H9 (cell line): ENCODE measurements around the gene FLVCR2. TPM values are rescaled to one million over a fixed set of nuclear protein-coding genes. Genes with fewer than 3 reads are reported as not detected.

Experiments
- DNase-seq: peaks from one replicate; pipeline ENCODE4 v3.0.0-alpha.2; 2017
- H2AFZ ChIP-seq: one replicate; pipeline ENCODE4 v1.6.1; 2013; ENCODE audit warnings: mild to moderate bottlenecking, low read length, control low read depth, moderate library complexity
- H2AK5ac ChIP-seq: 2 replicates; pipeline ENCODE4 v1.6.1; 2013; ENCODE audit warnings: low read length, control low read depth, mixed read lengths; ENCODE audit not compliant: insufficient read length
- H2BK120ac ChIP-seq: one replicate; pipeline ENCODE4 v1.6.1; 2013; ENCODE audit warnings: low read depth, mild to moderate bottlenecking, low read length, control low read depth, inconsistent platforms; ENCODE audit not compliant: poor library complexity, severe bottlenecking
- H2BK12ac ChIP-seq: 2 replicates; pipeline ENCODE4 v1.6.1; 2013; ENCODE audit warnings: low read length, control low read depth, mixed read lengths, low read depth; ENCODE audit not compliant: insufficient read length
- H2BK15ac ChIP-seq: 2 replicates; pipeline ENCODE4 v1.6.1; 2013; ENCODE audit warnings: low read depth, low read length, control low read depth
- H2BK20ac ChIP-seq: one replicate; pipeline ENCODE4 v1.6.1; 2013; ENCODE audit warnings: low read depth, mild to moderate bottlenecking, low read length, control low read depth, inconsistent platforms; ENCODE audit not compliant: poor library complexity, severe bottlenecking
- H2BK5ac ChIP-seq: 2 replicates; pipeline ENCODE4 v1.6.1; 2013; ENCODE audit warnings: low read length, control low read depth, mixed read lengths; ENCODE audit not compliant: insufficient read length
- H3K14ac ChIP-seq: 2 replicates; pipeline ENCODE4 v1.6.1; 2013; ENCODE audit warnings: low read length, control low read depth; ENCODE audit not compliant: insufficient read depth
- H3K18ac ChIP-seq: 2 replicates; pipeline ENCODE4 v1.6.1; 2013; ENCODE audit warnings: low read depth, mild to moderate bottlenecking, mixed read lengths, low read length, control low read depth; ENCODE audit not compliant: insufficient read length
- H3K23ac ChIP-seq: 2 replicates; pipeline ENCODE4 v1.6.1; 2013; ENCODE audit warnings: low read length, control low read depth, mixed read lengths, low read depth; ENCODE audit not compliant: insufficient read length
- H3K23me2 ChIP-seq: 2 replicates; pipeline ENCODE4 v1.6.1; 2013; ENCODE audit warnings: low read depth, mild to moderate bottlenecking, mixed read lengths, low read length, control low read depth; ENCODE audit not compliant: insufficient read length, poor library complexity, severe bottlenecking
- H3K27ac ChIP-seq: 2 replicates; pipeline ENCODE4 v1.5.1; 2013; ENCODE audit warnings: low read length, control low read depth, mixed read lengths, low read depth; ENCODE audit not compliant: insufficient read length
- H3K27me3 ChIP-seq: 2 replicates; pipeline ENCODE4 v1.6.1; 2013; ENCODE audit warnings: low read length, control low read depth, inconsistent platforms; ENCODE audit not compliant: insufficient read depth
- H3K4ac ChIP-seq: 2 replicates; pipeline ENCODE4 v1.6.1; 2013; ENCODE audit warnings: low read depth, mild to moderate bottlenecking, control low read depth, inconsistent platforms, low read length, moderate library complexity
- H3K4me1 ChIP-seq: 2 replicates; pipeline ENCODE4 v1.6.1; 2013; ENCODE audit warnings: low read length, control low read depth, inconsistent platforms; ENCODE audit not compliant: insufficient read depth
- H3K4me2 ChIP-seq: 2 replicates; pipeline ENCODE4 v1.6.1; 2013; ENCODE audit warnings: low read length, control low read depth, mixed read lengths; ENCODE audit not compliant: insufficient read length, insufficient read depth
- H3K56ac ChIP-seq: 2 replicates; pipeline ENCODE4 v1.6.1; 2013; ENCODE audit warnings: low read depth, mild to moderate bottlenecking, mixed read lengths, low read length, control low read depth; ENCODE audit not compliant: insufficient read length
- H3K79me1 ChIP-seq: 2 replicates; pipeline ENCODE4 v1.6.1; 2013; ENCODE audit warnings: low read depth, mild to moderate bottlenecking, moderate library complexity, low read length, control low read depth, inconsistent platforms; ENCODE audit not compliant: insufficient read depth, poor library complexity, severe bottlenecking
- H3K79me2 ChIP-seq: 2 replicates; pipeline ENCODE4 v1.6.1; 2013; ENCODE audit warnings: low read length, control low read depth, inconsistent platforms; ENCODE audit not compliant: insufficient read depth
- H3K9ac ChIP-seq: 2 replicates; pipeline ENCODE4 v1.6.1; 2013; ENCODE audit warnings: low read length, control low read depth, mixed read lengths; ENCODE audit not compliant: insufficient read length; ENCODE audit errors: extremely low read depth
- H3K9me3 ChIP-seq: one replicate; pipeline ENCODE4 v1.6.1; 2013; ENCODE audit warnings: low read depth, low read length, inconsistent platforms; ENCODE audit not compliant: control insufficient read depth
- H3T11ph ChIP-seq: one replicate; pipeline ENCODE4 v1.6.1; 2013; ENCODE audit warnings: mild to moderate bottlenecking, low read length, control low read depth, inconsistent platforms
- H4K20me1 ChIP-seq: one replicate; pipeline ENCODE4 v1.6.1; 2013; ENCODE audit not compliant: control insufficient read depth, insufficient read length, insufficient read depth
- H4K5ac ChIP-seq: 2 replicates; pipeline ENCODE4 v1.6.1; 2013; ENCODE audit warnings: low read depth, mild to moderate bottlenecking, mixed read lengths, low read length, control low read depth; ENCODE audit not compliant: insufficient read length
- H4K8ac ChIP-seq: replicated peaks from 2 replicates; pipeline ENCODE4 v1.6.1; 2013; ENCODE audit warnings: low read length, control low read depth, mixed read lengths, low read depth; ENCODE audit not compliant: insufficient read length
- H4K91ac ChIP-seq: 2 replicates; pipeline ENCODE4 v1.6.1; 2013; ENCODE audit warnings: low read depth, mild to moderate bottlenecking, moderate library complexity, mixed read lengths, low read length, control low read depth; ENCODE audit not compliant: insufficient read length
- H3K27ac Mint-ChIP-seq, 3 experiments: 2 replicates in 2 of 3; 3 replicates in 1 of 3; pipeline ENCODE4 v1.8.0; 2020 to 2021; ENCODE audit warnings: mixed read lengths in 3 of 3, mild to moderate bottlenecking in 1 of 3, moderate library complexity in 1 of 3
- H3K27me3 Mint-ChIP-seq: 2 replicates; pipeline ENCODE4 v1.8.0; 2021; ENCODE audit warnings: low read depth, mild to moderate bottlenecking, moderate library complexity, mixed read lengths
- H3K36me3 Mint-ChIP-seq, 3 experiments: 2 replicates in 2 of 3; 3 replicates in 1 of 3; pipeline ENCODE4 v1.8.0; 2020 to 2021; ENCODE audit warnings: low read depth in 3 of 3, mixed read lengths in 3 of 3; ENCODE audit not compliant: insufficient read depth in 1 of 3
- H3K4me1 Mint-ChIP-seq, 2 experiments: 2 replicates each; pipeline ENCODE4 v1.8.0; 2020; ENCODE audit warnings: mixed read lengths in 2 of 2
- H3K4me3 Mint-ChIP-seq, 2 experiments: 2 replicates in 1 of 2; 3 replicates in 1 of 2; pipeline ENCODE4 v1.8.0; 2020 to 2021; ENCODE audit warnings: mild to moderate bottlenecking in 2 of 2, mixed read lengths in 2 of 2, moderate library complexity in 1 of 2
- H3K9me3 Mint-ChIP-seq, 2 experiments: 2 replicates in 1 of 2; 3 replicates in 1 of 2; pipeline ENCODE4 v1.8.0; 2020; ENCODE audit warnings: mild to moderate bottlenecking in 2 of 2, mixed read lengths in 2 of 2, moderate library complexity in 1 of 2
- CTCF ChIP-seq: fragments of 200-600 bp; sonication (generic); conservative IDR thresholded peaks from 3 replicates; pipeline ENCODE4 v1.8.0; 2021; ENCODE audit warnings: antibody characterized with exemption, mild to moderate bottlenecking
- WGBS: extraction: QIAGEN DNeasy Blood & Tissue Kit; methylation state at CpG from one replicate; pipeline ENCODE4 v1.1.7; 2013; ENCODE audit warnings: missing lambda C conversion rate, low lambda C conversion rate, mixed read lengths; ENCODE audit not compliant: insufficient read length; ENCODE audit errors: extremely low coverage; 5-methylcytosine and 5-hydroxymethylcytosine counted together
- total RNA-seq: library from RNA; stranded (reverse); gene quantifications from 2 replicates; pipeline ENCODE4 v1.2.1, GENCODE V29; 2021

FLVCR2 gene
- total RNA-seq, 1 experiment from 2014 or later: 7.1 TPM

- no peak for DNase-seq
These were observed 16.8 kb downstream of the FLVCR2 start for GRCh38 chr14:75595226-75595625.

More at GRCh38 chr14:75595226-75595625, 16.8 kb downstream of the FLVCR2 start:
- H3K79me2 ChIP-seq: no peaks in the 10 kb centered on the region
- Mint-ChIP-seq H3K27me3 (no peaks in the 10 kb centered on the region; the same call in 1 of the 2 replicates), H3K4me3 (no peak overlapping the region), H3K9me3 (peaks cover 16 to 24% of the 10 kb centered on the region in 2 experiments; a peak in 4 of 5 replicates), H3K36me3 (peaks cover 6 to 10% (median 7%) of the 10 kb centered on the region in 3 experiments), H3K4me1 (peaks cover 5 to 11% of the 10 kb centered on the region in 2 experiments), H3K27ac (no peak overlapping the region)
- H2AFZ ChIP-seq: no peak overlapping the region
- H3K9me3 ChIP-seq: peaks cover 6% of the 10 kb centered on the region
- no peaks in the 10 kb centered on the region for H4K20me1 ChIP-seq
- H4K91ac ChIP-seq: no peak overlapping the region
- no peaks in the 10 kb centered on the region for H3K23me2 ChIP-seq
- H2BK12ac ChIP-seq: no peak overlapping the region
- H3K79me1 ChIP-seq: no peaks in the 10 kb centered on the region
- no peak overlapping the region for H4K8ac ChIP-seq
- no peak overlapping the region for H3K27ac ChIP-seq
- H2BK20ac ChIP-seq: no peak overlapping the region
- H3K4me2 ChIP-seq: no peak overlapping the region
- H3K4me1 ChIP-seq: no peaks in the 10 kb centered on the region
- no peak overlapping the region for H3K56ac ChIP-seq
- H3K18ac ChIP-seq: no peak overlapping the region
- H2BK120ac ChIP-seq: no peak overlapping the region
- H3T11ph ChIP-seq: no peak overlapping the region
- no peak overlapping the region for H3K14ac ChIP-seq
- no peaks in the 10 kb centered on the region for H3K27me3 ChIP-seq
- no peak overlapping the region for H3K23ac ChIP-seq
- WGBS: no CpG with 5 or more reads among the region's 3 CpGs
- H3K4ac ChIP-seq: no peak overlapping the region
- no peak overlapping the region for H2BK5ac ChIP-seq
- no peak overlapping the region for H3K9ac ChIP-seq
- no peak overlapping the region for H2AK5ac ChIP-seq
- no peak overlapping the region for H4K5ac ChIP-seq
- TF ChIP-seq CTCF: no peak
- no peak overlapping the region for H2BK15ac ChIP-seq
